T1000 (cell line): ENCODE results near the gene PCLO.
"Not testable (repeated sequence)": the region's sequence is repeated elsewhere in the genome, so short reads cannot be mapped to it uniquely, and the experiment has no call there.

Experiments
- DNase-seq: peaks from one replicate; lab custom pipeline; 2025; ENCODE audit warnings: mixed read lengths; lab: John Stamatoyannopoulos, UW

PCLO gene

DNA sequence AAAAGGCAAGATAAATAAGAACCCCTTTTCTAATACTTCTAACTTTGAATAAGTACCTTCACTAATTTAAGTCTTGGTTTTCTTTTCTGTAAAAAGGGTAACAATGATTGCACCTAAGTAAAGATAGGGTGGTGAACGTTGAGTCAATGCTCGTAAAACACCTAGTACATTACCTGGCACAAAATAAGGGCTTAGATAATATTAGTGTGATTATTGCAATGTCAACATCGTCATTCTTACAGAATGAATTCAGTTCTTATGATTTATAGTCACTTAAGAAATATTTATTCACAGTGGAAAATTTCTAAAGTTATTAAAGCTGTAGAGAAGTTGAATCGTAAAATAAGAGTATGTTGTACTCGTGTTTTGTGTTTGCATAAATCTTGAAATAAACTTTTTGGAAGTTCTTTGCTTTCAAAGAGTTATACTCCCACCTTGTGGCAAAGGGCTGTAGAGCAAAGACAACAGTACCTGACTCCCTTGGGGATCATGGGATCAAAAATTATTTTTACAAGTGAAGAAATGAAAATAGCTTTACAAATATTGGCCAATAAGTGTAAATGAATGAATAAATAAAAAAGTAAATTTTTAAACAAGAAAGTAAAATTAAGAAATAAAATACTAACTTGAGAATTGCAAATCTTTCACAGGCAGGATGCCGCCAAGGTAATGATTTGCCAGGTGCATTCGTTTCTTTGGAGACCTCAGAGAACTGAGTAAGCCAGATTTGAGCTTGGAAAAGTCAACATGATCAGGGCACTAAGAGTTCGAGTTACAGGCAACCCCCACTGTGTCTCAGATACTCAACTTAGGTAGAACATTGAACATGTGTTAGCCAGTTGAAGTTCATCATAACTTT lies 433.3 kb downstream of the PCLO start:
- DNase-seq = no peak

DNA sequence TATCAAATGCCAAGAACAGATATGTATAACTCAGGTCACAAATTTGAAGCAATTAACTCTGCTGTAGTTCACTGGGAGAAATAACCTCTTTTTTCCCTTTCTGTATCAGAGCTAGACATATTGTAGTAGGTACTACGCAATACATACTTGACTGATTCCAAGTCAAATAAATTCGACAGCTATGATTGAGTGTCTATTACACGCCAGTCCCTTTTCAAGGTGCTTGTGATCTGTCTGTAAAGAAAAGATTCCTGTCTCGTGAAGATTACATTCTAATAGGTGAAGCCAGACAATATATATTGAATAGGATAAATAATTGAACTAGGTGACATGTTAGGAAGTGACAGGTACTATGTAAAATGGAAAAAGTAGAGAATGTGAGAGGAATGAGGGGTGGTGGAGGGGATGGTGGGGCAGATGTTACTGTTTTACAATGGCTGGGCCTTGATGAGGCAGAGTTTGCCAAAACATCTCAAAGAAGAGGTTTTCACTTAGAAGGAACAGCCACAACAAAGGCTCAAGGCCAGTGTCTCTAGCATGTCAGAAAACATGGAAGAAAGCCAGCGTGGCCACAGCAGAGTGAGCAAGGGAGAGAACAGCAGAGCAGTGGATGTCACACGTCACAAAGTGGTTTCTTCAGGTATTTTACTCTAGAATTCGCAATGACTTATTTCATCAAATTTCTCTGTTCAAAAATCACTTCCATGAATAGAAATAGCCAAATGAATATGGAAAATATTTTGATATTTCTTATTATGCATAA lies 436.5 kb downstream of the PCLO start:
- DNase-seq = no peak

DNA sequence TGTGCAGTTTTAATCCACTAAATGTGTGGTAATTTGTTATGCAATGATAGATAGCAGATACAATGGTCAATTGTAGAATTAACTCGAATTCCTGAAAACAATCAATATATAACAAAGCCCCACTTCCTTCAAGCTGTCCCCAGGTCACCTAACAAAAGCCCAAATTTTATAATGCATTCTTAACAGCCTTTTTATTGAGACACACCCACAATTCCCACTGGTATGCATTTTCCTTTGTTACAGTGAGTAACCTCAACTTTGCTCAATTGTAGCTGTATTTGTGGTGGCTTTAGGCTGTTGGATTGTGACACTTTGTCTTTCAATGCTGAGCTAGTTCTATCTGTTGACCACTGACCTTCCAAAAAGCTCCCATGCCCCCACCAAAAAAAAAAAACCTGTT lies 439.3 kb downstream of the PCLO start:
- no peak for DNase-seq

DNA sequence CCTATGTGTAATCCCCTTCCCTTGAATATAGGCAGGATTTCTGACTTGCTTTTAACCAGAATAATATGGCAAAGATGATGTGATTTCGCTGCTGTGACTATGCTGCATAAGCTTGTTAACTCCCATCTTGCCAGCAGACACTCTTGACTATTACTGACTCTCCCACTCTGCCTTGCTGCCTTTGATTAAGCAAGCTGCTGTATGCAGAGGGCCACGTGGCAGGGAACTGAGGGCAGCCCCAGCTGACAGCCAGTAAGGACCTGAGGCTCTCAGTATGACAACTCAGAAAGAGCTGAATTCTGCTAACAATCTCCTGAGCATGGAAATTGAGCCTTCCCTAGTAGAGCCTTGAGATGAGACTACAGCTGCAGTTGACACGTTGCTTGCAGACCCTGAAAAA lies 439.7 kb downstream of the PCLO start:
- no peak for DNase-seq

DNA sequence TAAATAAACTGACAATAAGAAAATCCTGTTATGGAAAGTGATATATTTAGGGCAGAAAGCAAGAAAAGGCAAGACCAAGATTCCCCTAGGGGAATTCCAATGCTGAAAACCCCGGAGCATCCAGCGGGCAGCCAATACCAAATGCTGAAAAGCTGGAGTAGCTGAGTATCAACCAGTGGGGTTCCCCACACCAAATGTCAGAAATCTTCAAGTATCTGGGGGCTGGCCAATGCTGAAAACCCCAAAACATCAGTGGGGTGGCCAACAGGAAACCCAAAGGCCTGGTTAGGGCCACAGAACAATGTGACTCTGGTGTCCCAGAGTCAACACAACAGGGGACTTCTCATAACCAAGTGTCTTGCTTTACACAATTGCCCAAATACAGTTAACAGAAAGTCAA lies 447.3 kb downstream of the PCLO start:
- DNase-seq = no peak

DNA sequence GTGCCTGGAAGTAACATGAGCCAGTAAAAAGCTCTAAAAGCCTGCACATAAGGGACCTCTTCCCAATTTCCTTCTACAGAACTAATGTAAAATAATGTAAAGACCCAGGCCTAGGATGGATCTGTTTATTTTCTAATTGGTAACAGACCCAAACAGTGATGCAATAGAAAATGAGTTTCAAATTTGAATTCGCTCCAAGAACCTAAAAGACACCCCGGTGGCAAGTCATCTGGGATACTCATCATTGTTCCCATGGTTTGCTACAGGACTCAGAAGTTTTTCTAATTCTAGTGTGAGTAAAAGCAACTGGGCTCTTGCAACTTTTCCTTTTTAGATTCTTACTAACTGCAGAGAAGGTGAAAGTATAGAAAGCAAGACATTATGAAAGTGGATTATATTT lies 447.8 kb downstream of the PCLO start:
- DNase-seq = no peak

DNA sequence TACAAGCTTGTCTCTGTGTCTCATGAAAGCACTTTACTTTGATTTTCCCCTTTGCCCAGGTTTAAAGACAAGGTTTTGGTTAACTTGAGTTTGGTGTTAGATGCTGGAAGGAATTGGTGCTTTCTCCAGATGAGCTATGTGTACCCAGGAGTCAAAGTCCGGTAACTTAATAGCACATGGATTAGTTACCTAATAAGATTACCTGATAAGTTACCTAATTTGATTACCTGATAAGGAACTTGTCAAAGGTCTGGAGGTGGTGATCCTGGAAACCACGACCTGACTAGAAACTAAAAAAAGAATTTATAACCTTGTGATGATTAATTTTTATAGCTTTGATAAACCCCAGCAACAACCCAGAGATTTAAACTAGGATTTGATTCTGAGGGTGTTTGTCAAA lies 449.2 kb downstream of the PCLO start:
- no peak for DNase-seq

DNA sequence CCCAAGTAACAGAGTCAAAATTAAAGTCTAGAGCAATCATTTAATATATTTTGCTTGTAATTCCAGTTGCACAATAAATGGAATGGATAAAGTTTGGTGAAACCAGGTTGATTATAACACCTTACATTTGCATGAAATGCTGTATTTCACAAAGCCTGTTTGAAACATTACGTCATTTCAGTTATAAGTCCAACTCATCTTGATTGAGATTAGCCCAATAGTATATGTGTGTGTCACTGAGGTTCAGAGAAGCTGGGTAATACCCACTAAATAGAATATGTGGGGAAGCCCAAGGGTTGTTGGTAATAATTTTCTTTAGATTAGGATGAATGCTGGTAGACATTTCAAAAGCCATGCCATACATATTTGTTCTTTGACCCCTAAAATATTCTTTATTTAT lies 456.3 kb downstream of the PCLO start:
- not testable (repeated sequence) for DNase-seq

DNA sequence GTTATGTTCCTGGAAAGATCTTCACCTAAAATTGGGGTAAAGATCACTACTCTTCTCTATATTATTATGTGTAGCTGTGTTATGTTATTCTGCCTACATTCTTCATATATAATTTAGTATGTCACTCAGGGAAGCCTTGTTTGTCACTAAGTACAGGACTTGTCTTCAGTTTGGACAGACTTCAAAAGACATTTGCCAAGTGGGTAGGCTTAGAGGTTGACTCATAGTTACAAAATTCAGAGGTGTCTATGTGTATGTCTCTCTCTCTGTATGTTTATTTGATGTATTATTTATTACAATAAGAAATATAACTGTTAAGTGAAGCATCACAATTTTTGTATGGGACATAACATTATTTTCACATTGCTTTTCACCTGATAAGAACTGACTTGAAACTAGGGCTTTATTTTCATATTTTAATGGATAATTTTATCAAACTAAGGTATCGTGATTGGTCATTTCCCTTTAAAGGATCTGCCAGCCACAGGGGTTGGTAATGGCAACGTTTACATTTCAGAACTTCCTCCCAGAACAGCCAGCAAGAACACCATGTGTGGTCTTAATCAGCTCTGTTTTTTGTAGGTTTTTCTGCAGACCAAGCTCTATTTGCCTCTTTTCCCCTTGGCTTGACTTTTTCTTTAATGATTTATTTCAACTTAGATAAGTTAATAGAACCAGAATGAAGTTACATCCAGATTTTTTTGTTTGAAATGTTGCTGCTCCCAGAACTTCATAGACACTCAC lies 457.0 kb downstream of the PCLO start:
- DNase-seq = no peak

DNA sequence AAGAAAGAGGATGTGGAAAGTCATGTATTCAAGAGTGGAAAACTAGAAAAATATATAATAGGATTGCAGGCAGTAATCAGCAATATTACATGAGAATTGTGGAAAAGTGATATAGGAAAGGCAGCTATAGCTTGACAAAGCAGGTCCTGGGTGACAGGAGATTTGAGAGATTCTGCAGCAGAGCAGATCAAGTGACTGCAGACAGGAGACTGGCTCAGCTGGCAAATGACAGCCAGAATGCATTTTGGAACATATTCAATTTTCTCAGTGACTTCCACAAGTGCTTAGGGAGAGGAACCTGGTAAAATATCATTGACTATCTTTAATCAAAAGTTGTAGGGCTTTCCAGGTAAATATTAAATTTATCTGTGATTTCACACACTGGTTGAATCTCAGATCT lies 458.6 kb downstream of the PCLO start:
- no peak for DNase-seq
